NCI-H526 treated with DMSO at 0.1 percent for 48 hours (cell line): ENCODE results near the gene CRACDL.

ENCODE experiments used
- DNase-seq: peaks from one replicate; lab custom pipeline; 2025; lab: John Stamatoyannopoulos, UW

CRACDL gene

DNA sequence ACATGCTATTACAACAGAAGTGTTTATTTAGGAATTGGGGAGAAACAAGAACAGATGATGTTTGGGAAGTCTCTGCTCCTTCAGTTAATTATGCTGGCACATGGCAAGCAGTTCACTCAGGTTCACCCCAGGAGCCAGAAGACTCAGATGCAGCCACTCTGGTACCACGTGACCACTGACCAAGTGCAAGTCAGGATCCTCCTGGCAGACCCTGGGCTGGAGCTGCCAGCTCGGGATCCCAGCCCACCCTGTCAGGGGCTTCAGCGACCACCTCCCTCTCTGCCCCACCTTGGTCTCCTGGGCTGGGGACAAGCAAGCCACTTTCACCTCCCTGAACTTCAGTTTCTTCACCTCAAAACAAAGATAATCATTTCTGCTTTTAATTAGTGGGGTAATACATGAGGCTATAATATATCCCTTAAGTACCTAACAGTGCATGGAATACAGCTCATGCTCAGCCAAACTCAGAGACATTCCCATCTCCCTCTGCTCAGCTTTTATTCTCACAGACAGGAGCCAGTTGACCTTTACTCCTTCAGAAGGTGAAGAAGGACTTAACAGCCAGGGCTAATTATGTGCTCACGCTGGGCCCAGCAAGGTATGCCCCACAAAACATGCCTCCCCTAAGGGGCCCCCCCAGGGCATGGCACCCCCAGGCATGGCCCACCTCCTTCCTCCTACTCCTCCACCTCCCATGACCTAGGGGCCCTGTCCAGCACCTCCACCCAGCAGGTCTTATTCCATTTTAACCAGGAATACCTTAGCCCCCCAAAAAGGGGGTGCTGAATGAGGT, 11.8 kb downstream of the CRACDL start:
- no peak for DNase-seq

DNA sequence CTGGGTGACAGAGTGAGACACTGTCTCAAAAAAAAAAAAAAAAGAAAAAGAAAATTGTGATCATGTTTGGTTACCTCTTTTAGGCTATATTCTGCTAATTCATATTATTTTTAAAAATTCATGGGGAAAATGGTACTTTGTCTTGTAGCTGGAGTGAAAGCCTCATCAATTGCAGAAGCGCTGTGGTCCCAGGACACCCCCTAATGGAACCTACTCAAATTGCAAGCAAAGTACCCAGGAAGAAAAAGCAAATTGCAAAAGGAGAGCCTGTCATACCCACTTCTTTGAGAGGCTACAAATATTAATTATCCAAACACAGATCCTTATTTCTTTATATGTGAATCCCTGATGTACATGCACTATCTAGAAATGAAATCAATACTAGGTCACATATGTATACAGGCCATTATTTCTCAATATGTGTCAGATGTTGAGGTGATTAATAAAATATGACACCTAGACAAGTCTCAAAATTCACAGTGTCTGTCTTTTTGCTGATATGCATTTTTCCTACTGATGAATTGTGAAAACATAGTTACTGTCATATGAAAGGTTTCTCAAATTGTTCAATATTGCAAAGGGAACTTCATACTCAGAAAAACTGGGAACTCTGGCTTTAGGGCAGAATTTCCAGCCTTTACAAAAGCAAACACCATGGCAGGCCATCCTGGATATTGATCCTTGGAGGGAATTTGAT, 12.6 kb downstream of the CRACDL start:
- DNase-seq = no peak

DNA sequence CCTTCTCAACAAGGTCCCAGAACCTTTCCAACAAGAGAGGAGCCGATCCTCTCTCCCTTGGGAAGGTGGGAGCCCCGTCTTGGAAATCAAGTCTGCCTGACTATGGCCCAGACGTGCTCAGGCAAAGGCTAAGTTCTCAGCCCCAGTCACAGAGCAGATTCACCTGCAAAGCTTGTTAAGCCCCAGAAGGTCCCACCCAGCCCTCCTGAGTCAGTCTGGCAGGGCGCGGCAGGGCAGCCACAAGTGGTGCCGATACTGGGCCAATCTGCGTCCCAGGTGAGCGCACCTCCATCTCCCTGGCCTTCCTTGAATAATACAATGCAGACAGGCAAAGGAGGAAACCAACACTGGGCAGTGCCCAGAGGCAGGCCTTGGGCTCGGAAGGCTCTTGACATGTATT, 15.0 kb downstream of the CRACDL start:
- DNase-seq = no peak

DNA sequence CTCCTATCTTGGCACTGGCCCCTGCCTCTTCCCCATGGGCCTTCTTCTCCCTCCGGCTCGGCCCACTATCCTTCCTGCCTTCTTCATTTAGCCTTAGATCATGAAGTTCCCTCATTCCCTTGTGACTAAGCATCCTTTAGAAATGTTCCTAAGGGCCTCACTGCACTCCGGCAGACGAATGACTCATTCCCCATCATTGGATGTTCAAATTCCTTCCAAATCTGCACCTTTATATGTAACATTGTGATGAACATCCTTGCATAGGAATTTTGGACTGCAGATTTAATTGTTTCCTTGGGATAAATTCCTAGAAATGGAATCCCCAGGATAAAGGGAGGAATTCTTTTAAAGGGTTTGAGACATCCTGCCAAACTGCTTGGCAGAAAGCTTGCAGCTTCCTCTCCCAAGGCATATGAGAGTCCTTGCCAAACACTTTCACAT, 19.0 kb downstream of the CRACDL start:
- no peak for DNase-seq

DNA sequence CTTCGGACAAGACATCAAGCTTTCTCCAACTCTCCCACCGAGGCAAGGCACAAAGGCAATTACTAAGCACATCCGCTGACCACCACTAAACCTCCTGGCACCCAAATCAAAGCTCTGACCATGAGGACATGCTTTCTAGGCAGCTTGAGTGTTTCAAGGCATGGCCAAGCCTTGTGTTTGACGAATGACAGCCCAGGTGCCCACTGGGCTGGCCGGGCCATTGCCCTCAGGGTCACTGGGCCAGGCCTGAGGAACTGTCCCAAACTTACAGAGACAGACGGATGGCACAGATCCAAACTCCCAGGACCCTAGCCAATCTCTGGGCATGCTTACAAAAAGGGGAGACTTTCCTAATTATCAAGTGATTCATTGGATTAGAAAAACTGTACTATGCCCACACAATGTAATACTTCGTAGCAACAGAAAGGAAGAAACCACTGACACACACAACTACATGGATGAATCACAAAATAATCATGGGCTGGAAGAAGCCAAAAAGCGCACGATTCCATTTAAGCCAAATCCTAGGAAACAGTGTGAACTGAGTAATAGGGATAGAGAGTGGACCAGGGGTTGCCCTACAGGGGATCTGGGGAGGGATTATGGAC, 20.2 kb downstream of the CRACDL start:
- DNase-seq = no peak

DNA sequence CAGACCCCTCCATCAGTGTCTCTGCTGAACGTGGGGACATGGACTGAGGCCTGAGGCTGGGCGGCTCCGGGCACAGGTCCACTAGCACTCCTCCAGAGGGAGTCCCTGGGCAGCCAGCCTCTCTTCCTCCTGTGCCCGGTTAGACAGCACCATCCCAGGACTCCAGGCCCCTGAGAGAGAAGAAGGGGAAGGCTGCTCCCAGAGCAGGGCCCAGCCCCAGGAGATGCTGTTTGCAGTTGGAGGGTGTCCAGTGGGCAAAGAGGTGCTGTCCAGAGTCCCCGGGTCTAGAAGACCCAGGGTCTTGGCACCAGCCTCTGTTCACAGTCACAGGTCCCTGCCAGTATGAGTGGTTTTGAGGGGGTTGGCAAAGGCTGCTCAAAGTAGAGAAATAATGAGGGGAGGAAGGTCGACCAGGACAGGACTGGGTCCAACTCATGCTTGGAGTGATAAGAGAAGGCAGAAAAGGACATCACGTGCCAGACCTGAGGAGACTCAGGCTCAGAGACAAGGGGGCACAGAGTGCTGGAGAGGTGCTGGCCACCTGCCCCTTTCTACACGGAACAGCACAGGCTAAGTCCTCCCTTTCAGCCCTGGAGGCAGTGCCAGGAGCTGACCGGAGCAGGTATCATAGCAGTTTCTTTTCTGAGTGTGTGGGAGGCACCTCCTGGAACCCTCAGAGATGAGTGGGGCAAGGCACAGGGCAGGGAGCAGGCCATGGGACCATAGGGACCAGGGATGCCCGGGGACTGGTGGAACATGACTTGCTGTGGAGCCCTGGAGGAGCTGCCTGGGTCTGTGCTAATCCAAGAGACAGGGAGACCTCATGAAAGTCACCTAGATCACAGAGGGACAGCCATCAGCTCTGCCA, 21.1 kb downstream of the CRACDL start:
- no peak for DNase-seq

DNA sequence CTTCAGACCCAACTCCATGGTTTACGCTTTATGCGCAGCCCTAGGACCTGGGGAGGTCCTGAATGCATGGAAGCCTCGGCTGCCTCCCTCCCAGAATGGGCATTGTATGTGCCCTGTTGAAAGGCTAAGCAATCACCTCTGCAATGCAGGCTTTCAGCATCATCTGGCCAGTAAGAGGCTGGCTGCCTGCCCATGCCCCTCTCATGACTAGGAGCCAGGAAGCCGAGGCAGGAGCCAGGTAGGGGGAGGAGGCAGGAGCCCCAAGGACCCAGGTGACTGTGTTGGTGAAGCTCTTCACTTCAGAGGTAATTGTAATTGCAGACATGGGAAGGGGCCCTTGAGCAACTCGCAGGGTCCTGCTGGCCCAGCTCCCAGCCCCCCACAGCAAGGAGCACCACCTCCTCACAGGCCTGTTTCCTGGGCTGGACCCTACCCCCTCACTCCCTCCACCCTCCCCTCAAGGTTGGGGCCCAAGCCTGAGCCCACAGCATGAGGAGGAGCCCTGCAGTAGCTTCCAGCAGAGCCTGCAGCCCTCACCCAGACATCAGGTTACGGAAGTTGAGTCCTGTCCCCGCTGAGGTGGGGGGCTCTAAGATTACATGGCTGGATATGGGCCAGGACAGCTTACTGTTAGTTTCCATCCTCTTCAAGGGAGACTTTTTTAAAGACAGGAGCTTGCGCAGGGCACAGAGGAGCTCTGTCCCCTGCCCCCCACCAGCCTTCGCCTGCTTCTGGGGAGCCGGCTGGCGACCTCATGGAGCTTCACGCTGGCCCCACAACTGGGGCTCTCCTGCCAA, 21.9 kb downstream of the CRACDL start:
- no peak for DNase-seq

DNA sequence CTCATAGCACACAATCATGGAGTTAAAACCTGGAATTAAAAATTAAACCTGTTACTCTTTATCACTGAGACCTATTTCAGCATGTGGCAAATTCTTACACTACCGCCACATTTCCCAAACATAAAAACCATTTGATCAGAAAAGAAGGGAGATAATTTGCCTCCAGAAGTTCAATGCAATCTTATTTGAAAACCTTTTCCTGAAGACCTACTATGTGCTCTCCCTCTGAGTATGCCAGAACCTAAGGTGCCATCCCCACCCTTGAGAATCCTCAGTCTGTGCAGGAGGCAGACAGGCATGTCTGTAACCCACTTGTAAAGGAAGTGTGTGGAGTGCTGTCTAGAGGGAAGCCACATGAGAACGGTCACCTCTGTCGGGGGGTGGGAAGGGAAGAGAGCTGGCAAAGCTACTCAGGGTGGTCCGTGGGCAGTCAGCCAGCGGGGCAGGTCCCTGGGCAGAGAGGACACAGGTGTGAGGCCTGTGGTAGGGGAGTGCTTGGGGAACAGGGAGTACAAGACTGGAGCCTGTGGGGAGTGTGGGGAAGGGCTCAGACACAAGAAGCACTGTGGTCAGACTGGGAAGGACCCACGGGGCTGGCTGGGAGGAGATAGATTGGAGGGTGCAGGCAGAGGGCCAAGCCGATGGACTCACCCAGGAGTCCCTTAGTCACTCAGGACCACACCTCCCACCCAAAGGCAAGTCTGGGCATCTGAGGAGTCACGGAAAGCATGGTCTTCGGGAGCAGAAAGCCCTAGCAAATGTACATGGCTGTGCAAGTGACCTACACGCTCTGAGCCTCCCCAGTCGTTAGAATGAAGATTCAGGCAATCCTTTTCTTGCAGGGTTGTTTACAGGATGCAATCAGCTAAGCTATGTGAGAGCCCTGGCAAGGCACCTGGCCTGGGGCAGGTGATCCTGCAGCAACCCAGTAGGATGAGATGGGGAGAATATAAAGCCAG, 22.8 kb downstream of the CRACDL start:
- no peak for DNase-seq

DNA sequence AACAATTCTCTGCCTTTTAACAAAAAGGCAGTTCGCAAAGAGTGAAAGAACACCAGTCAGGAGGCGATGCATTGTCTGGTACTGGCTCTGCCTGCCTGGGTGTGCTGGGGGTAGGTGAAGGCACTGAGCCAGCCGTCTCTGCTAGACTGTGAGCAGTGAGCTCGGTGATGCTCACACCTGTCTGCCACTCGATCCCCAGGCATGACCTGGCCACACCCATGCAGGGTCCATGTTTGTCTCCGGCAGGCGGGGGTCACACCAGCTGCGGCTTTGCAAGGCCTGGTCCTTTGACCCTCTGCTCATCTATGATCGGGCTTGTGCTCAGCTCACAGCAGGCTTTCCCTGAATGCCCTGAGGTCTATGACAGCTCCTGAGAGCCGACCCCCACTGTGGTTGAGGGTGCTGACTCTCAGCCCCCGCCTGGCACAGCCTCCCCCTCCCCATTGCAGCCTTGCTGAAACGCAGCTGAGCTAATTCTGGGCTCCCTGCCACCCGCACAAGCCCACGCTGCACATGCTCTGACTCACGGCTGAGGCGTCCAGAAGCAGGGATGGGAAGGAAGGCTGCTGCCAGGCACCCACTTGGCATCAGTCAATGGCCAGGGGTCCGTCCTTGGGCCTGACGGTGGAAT, 23.7 kb downstream of the CRACDL start:
- no peak for DNase-seq

DNA sequence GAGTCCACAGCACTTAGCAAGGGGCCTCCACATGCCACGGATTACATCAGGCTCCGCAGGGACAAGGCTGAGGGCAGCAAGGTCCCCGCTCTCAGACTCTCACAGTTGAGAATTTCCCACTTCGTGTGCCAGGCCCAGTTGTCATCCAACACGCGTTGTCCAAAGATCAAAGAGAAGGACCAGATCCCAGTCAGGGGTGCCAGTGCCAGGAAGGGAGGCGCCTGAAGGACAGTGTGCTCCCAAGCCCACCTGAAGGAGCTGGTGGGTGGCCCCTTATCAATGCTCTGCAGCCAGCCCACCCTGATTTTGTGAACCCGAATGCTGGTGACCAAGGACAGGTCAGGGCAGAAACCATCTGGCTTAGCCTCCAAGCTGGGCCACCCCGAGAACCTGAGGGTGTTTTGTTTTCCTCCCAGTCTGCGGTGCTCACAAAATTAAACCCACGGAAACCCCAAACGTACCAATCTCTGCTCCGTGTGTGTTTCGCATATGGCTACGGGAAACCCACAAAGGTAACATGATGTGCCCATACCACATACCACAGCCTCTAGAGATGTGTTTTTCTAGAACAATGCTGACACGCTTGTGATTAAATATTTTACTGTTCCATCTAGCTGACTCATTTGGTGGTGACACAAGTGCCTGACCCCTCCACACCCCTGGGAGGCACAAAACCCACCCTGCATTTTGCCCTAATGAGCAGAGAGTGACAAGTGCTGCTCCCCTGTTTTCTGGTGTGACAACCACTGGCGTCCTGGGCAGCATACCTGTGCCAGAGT, 24.5 kb downstream of the CRACDL start:
- DNase-seq = no peak

DNA sequence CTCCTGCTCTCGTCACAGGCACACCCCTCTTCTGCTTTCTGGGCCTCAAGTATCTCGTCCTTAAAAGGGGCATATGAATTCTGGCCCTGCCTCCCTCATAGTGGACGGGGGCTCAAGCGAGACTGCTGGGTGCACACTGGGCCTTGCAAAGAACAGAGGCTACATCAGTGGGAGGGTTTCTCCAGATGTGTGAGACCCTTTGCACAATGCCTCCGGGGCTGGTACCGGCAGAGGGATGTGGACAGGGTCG, 25.0 kb downstream of the CRACDL start:
- no peak for DNase-seq

DNA sequence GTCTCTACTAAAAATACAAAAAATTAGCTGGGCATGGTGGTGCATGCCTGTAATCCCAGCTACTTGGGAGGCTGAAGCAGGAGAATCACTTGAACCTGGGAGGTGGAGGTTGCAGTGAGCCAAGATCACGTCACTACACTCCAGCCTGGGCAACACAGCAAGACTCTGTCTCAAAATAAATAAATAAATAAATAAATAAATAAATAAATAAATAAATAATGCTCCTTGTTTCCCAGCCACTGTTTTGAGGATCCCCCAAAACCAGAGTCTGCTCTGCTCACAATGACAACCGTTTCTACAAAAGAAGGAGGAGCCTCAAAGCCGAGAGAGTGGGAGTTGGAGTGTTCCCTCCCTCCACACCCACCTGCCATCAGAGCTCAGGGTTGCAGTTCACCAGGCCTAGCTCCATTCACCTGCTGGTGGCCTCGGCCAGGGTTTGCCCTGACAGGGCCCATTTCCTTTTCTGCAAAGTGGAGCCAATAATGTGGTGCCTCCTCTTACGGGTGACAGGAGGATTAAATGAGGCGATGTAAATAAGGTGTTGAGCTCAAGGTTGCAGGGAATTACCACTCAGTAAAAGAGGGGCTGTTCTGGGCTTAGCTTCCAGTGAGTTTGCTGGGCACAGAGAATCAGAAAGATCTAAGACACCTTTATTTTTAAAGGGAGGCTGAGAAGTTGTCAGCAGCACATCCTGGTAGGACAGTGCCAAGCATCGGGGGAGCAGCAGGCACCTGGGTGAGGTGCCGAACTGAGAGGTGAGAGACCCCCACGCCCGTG, 25.5 kb downstream of the CRACDL start:
- DNase-seq = no peak

DNA sequence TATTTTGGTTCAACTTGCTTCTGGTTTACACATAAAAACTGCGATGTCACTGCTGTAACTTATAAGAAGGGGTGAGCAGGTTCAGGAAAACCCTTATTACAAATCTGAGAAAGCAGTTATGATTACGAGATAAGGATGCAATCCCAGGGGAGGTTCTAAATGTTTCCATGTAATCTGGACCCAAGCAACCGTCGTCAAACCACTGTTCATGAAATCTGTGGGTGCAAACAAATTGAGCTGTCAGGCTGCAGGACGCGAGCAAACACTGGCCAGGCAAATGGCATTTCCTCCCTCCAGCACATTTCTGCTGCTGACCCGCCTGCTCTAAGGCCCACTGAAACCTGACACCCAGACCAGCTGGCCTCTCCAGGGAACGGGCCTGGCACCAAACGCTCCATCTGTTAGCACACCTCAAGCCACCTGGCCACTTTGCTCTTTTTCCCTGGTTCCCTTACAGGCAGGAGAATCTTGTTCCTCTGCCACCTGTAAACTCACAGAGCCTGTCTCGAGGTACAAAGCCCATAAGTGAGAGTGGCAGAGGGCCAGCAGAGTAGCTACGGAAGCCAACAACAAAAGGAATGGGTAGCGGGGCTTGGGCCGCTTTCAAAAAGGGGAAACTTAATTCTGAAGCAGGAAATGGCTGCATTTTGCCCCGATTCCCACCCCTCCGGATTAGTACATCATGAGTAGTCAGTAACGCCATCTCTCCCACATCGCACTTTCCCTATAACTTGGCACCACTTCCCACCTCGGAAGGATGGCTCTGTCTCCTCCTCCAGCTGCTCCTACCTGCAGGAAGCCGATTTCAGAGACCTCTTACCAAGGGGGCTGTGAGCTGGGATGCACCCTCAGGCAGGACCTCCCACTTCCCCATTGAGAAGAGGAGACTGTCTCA, 26.5 kb downstream of the CRACDL start:
- peak; percentile 91 for DNase-seq

DNA sequence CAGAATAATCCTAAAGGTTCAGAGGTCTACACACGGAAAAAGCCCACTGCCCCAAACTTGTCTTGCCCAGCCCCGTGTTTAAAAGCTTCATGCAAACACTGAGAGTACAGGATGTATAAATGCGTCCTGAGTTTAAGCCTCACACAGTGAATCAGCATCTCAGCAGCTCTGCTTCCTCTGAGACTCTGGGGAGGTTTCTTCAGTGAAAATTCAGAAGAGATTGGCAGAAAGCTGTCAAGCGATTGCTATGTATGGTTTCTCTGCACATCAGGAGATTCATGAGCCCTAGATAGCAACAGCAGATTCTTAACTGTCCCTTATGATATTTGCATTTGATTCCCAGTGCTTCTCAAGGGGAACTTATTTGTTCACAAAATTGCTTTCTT, 27.1 kb downstream of the CRACDL start:
- no peak for DNase-seq

DNA sequence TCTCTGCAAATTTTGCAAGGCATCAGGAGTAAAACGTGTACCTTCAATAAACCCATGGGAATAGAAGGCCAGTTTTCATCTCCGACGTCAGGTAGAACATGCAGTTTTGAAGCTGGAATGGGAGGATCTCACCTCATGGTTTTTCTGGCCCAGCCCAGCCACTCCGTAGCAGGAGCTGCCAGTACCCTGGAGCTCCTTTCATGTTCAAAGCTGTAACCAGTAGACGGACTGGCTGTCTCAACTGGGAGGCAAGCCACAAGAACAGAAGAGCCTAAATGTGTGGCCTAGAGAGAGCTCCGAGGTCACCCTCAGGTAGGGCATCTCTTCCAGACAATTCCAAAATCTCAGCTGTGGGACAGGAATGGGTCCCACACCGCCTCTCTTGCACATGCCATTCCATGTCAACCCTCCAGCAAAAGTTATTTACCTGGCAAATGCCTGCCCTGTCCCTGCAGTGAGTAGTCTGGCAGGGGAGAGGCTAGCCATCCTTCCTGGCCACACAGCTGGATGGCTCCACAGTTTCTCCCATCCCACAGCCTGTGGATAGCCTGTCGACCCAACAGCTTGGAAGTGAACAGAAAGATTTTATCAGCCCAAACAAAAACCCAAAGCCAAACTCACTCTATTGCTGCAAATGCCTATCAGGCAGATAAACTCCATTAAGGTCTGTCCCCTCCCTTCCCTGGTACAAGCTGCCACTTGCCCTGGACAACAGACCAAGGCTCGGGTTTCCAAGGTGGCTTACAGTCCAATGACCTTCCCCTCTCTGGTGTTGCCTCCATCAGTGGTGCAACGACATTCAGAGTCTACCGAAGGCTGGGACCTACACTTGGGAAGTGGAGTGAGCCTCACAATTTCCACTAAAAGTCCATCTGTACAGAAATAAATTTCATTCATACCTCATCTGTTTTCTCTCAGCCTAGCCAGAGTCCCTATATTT, 27.8 kb downstream of the CRACDL start:
- no peak for DNase-seq

DNA sequence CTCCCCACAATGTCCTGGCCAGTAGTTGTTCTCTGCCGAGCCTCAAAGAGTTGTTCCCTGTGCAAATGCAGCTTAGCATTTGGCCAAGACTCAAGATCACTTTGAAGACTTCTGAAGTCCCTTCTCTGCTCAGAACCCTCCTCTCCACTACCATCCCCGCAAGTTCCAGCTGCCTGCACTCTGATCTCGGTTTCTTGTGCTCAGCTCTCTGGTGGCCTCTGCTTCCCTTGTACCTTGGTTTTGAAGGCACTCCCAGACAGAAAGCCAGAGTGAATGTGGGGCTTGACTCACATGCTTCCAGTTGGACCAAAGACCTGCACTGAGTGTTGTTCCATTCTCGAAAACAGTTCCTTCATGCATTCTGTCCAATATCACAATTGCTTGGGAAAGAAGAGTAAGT, 28.6 kb downstream of the CRACDL start:
- no peak for DNase-seq
